ENCODE data around the gene LIMK2. TPM values are rescaled to one million over a fixed set of nuclear protein-coding genes. Genes with fewer than 3 reads are reported as not detected.
A peak's percentile ranks its signal among the peaks of the same experiment; 100 is the strongest.

The LIMK2 gene
- total RNA-seq, 2 experiments from 2014 or later: 48.6 to 54.5 TPM

DNA sequence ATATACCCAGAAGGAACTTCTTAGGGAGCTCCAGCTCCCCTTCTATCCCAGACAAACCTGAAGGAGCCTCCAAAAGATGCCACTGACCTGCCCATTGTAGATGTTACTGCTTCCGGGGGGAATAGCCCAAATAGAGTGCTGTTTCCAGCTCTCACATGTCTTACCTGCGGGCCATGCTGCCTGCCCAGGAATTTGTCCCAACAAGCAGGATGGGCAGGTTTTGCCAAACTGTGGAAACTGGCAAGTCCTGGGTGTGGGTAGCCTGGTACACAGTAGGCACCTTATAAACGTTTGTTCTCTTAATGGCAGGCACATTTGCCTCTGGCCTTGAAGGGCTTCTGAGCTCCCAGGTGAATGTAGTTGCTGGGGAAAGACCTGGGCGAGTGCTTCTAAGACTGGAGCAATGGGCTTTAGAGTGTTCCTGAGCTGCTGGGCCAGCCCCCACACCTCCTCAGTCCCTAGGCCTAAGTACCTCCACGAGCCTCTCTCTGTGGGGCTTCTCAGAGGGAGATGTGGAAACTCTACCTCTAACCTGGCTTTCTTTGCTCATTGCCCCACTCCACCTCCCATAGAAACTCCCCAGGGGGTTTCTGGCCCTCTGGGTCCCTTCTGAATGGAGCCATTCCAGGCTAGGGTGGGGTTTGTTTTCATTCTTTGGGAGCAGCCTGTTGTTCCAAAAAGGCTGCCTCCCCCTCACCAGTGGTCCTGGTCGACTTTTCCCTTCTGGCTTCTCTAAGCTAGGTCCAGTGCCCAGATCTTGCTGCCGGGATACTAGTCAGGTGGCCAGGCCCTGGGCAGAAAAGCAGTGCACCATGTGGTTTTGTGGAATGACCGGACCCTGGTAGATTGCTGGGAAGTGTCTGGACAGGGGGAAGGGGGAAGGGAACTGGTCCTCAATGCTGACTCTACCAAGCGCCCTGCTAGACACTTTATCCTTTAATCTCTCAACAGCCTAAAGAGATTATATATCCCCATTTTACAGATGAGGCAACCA, 37.2 kb downstream of the LIMK2 start:
- Mint-ChIP-seq H3K27me3 (no peaks in the 10 kb centered on the region), H3K36me3 (ENCODE audit: low read depth) (peaks cover 6% of the 10 kb centered on the region), H3K9me3 (no peaks in the 10 kb centered on the region), H3K27ac (peak overlapping the region; percentile 46), H3K4me3 (no peak overlapping the region), H3K4me1 (peaks cover 35% of the 10 kb centered on the region)
- POLR2A ChIA-PET: no interaction called here
- no peak for DNase-seq
- CTCF ChIA-PET: interaction anchor here (0.5 to 1.8 kb wide), 7 partner anchors 13 to 64 kb away, joined by 3 to 7 read pairs (median 3); no protein-coding TSS in a partner anchor

DNA sequence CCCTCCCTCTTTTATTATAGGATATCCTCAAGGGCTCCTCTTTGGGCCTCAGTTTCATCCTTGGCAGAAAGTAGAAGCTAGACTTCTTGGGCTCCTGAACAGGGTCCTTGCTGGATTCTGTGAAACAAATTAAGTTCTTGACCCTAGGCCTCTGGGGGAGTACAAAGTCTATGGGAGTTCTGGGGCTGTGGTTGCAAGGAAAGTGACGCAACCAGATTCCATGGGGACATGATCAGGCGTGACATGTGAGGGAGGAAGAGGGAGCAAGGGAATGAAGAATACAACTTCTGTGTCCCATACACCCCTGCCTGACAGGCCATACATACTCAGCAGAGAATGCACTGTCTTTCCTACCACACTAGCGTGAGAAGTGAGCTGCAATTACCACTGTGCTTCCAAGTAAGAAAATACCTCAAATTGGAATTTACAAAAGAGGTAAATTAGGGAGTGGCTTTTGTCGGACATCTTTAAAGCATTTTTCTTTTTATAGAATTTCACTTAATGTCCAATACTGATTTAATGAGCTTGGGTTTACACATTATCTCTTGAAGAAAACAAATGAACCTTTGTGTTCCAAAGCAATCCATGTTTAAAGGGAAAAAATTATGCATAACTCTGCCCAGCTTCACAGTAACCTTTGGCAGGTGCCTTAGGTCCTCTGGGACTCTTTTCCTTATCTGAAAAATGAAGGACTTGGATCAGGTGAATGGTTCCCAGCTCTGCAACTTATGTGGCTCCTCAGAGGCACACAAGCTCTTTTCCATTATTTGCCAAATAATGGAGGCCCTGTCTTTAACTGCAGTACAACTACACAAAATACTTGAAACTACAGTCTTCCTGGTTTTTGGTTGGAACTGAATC, 38.9 kb downstream of the LIMK2 start:
- POLR2A ChIA-PET: interaction anchor here (0.5 kb wide), 1 partner anchor 67 kb away, joined by 6 read pairs; no protein-coding TSS in a partner anchor
- no peak for DNase-seq
- peaks cover 29% of the 10 kb centered on the region for H3K4me1 Mint-ChIP-seq

GRCh38 chr22:31253949-31254348, 41.9 kb downstream of the LIMK2 start:
- DNase-seq: no peak
- POLR2A ChIA-PET: no interaction called here
- H3K27ac Mint-ChIP-seq: no peak overlapping the region
- H3K4me3 Mint-ChIP-seq: no peak overlapping the region
- H3K9me3 Mint-ChIP-seq: no peaks in the 10 kb centered on the region
- CTCF ChIA-PET: interaction anchor here (0.9 to 1.4 kb wide), 5 partner anchors 9 to 147 kb away, joined by 3 to 7 read pairs (median 3); partner anchors contain the start of gene SELENOM
- H3K27me3 Mint-ChIP-seq: no peaks in the 10 kb centered on the region
- peaks cover 5% of the 10 kb centered on the region for H3K4me1 Mint-ChIP-seq
- H3K36me3 Mint-ChIP-seq (ENCODE audit: low read depth): peaks cover 12% of the 10 kb centered on the region

More for the DNA sequence above, 38.9 kb downstream of the LIMK2 start:
- no peaks in the 10 kb centered on the region for H3K9me3 Mint-ChIP-seq
- H3K36me3 Mint-ChIP-seq (ENCODE audit: low read depth): peaks cover 9% of the 10 kb centered on the region
- H3K4me3 Mint-ChIP-seq: no peak overlapping the region
- H3K27ac Mint-ChIP-seq: no peak overlapping the region
- H3K27me3 Mint-ChIP-seq: no peaks in the 10 kb centered on the region
- CTCF ChIA-PET: interaction anchor here (1.0 to 1.8 kb wide), 5 partner anchors 8 to 62 kb away, joined by 3 to 7 read pairs (median 4); no protein-coding TSS in a partner anchor

DNA sequence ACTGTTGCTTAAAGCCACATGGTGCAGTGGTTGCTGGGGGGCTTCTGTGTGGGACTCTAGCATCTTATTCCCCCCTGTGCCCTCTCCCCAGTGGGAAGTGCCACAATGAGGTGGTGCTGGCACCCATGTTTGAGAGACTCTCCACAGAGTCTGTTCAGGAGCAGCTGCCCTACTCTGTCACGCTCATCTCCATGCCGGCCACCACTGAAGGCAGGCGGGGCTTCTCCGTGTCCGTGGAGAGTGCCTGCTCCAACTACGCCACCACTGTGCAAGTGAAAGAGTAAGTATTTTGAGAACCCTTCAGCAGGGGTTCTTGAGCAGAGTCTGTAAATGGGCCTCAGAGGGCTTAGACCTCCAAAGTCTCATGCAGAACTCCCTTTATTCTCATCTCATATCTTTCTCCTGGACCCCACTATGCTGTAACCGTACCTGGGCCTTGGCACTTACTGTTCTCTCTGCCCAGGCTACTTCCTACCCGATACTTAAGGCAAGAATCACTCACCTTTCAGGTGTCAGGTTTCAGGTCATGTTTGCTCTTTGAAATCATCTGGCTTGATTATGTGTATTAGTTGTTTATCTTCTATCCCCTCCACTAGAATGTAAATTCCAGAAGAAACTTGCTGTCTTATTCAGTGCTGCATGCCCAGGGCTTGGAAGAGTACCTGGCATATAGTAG, 47.8 kb downstream of the LIMK2 start:
- POLR2A ChIA-PET: no interaction called here
- Mint-ChIP-seq H3K27me3 (no peaks in the 10 kb centered on the region), H3K27ac (no peak overlapping the region), H3K4me1 (no peaks in the 10 kb centered on the region), H3K9me3 (no peaks in the 10 kb centered on the region), H3K36me3 (ENCODE audit: low read depth) (peaks cover 32% of the 10 kb centered on the region), H3K4me3 (no peak overlapping the region)
- CTCF ChIA-PET: interaction anchor here (1.1 to 1.6 kb wide), 2 partner anchors 9 to 11 kb away, joined by 4 to 6 read pairs; no protein-coding TSS in a partner anchor
- no peak for DNase-seq

GRCh38 chr22:31260474-31260856, 48.4 kb downstream of the LIMK2 start:
- ChIA-PET CTCF (interaction anchor here (1.1 kb wide), 1 partner anchor 12 kb away, joined by 3 read pairs; no protein-coding TSS in a partner anchor), POLR2A (no interaction called here)
- DNase-seq: no peak
- peaks cover 32% of the 10 kb centered on the region for H3K36me3 Mint-ChIP-seq (ENCODE audit: low read depth)
- no peak overlapping the region for H3K4me3 Mint-ChIP-seq
- no peaks in the 10 kb centered on the region for H3K9me3 Mint-ChIP-seq
- no peak overlapping the region for H3K27ac Mint-ChIP-seq
- no peaks in the 10 kb centered on the region for H3K27me3 Mint-ChIP-seq
- H3K4me1 Mint-ChIP-seq: no peaks in the 10 kb centered on the region

- Mint-ChIP-seq H3K4me3 (no peak overlapping the region), H3K27me3 (no peaks in the 10 kb centered on the region), H3K9me3 (no peaks in the 10 kb centered on the region), H3K27ac (peak overlapping the region; percentile 61), H3K4me1 (no peaks in the 10 kb centered on the region), H3K36me3 (ENCODE audit: low read depth) (peaks cover 41% of the 10 kb centered on the region)
- ChIA-PET CTCF (interaction anchor here (0.9 to 1.6 kb wide), 5 partner anchors 9 to 155 kb away, joined by 3 to 5 read pairs (median 4); partner anchors contain the start of genes PIK3IP1 and SELENOM), POLR2A (no interaction called here)
- no peak for DNase-seq
Measured at GRCh38 chr22:31262312-31263133, 50.4 kb downstream of the LIMK2 start.

DNA sequence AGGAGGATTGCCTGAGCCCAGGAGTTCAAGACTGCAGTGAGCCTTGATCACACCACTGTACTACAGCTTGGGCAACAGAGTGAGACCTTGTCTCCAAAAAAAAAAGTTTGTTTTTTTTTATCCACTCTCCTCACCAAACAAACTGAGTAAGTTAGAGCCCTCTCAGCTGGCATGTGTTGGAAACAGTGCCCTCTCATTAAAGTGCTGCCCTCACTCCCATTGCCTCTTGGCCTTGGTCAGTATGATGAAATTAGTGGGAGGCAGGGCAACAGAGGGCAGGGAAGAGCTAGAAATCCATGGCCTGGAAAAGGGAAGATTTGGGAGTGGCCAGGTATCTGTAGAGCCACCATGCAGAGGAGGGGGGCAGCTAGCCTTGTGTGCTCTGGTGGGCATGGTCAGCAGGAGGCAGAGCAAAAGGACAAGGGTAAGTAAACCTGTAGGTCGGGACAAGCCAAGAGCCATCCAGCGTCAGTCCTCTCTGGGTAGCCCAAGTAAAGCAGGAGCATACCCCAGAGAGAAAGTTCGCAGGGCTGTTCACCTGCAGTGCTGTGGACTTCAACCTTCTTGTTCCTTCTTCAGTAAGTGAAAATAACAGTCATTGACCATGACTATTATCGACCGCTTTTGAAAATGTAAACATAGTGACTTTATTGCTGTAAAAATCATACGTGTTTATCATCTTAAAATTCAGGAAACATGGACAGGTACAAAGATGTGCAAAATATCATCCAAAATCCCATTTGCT, 52.0 kb downstream of the LIMK2 start:
- ChIA-PET CTCF (no interaction called here), POLR2A (no interaction called here)
- H3K9me3 Mint-ChIP-seq: no peaks in the 10 kb centered on the region

GRCh38 chr22:31268281-31268680, 56.2 kb downstream of the LIMK2 start:
- Mint-ChIP-seq H3K4me3 (no peak overlapping the region), H3K27ac (peak overlapping the region; percentile 71), H3K4me1 (peaks cover 17% of the 10 kb centered on the region), H3K36me3 (ENCODE audit: low read depth) (peaks cover 43% of the 10 kb centered on the region), H3K27me3 (no peaks in the 10 kb centered on the region), H3K9me3 (no peaks in the 10 kb centered on the region)
- ChIA-PET POLR2A (no interaction called here), CTCF (interaction anchor here (1.1 kb wide), 1 partner anchor 11 kb away, joined by 3 read pairs; no protein-coding TSS in a partner anchor)
- DNase-seq: no peak

More for the DNA sequence above, 52.0 kb downstream of the LIMK2 start:
- no peak for DNase-seq
- Mint-ChIP-seq H3K4me1 (peaks cover 3% of the 10 kb centered on the region), H3K4me3 (no peak overlapping the region), H3K36me3 (ENCODE audit: low read depth) (peaks cover 43% of the 10 kb centered on the region), H3K27ac (no peak overlapping the region), H3K27me3 (no peaks in the 10 kb centered on the region)

DNA sequence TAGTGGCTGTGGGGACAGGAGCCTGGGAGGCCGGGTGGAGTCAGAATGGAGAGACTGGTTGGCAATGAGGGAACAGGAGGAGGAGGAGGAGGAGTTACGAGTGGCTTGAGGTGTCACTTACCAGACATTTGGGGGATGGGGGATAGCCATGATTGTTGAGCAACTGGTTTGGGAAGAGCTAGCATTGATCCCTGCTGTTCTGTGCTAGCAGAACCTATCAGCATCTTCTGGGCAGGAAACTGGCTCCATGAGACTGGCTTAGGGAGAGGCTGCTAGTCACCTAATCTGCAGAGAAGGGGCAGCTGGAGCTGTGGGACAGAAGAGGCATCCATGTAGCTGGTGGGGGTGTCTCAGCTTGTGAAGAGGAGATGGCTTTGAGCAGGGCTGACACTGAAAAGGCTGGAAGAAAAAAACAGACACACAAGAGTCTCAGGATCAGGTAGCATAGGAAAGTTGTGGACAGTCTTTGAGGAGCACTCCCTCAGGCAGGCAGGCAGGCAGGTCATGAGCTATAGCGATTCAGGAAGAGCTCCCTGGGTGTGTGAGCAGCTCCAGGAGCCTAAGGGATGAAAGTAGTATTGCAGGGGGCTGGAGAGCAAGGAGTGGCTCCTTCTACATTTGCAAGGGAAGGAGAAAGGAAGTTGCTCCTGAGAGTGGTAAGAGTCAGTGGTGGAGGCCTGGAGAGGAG, 57.9 kb downstream of the LIMK2 start:
- no peaks in the 10 kb centered on the region for H3K9me3 Mint-ChIP-seq
- peaks cover 23% of the 10 kb centered on the region for H3K4me1 Mint-ChIP-seq
- CTCF ChIA-PET: interaction anchor here (0.5 to 2.6 kb wide), 6 partner anchors 8 to 394 kb away, joined by 3 to 6 read pairs (median 3); no protein-coding TSS in a partner anchor
- DNase-seq: no peak
- H3K36me3 Mint-ChIP-seq (ENCODE audit: low read depth): peaks cover 46% of the 10 kb centered on the region
- H3K4me3 Mint-ChIP-seq: no peak overlapping the region
- no peaks in the 10 kb centered on the region for H3K27me3 Mint-ChIP-seq
- H3K27ac Mint-ChIP-seq: peak overlapping the region; percentile 33
- POLR2A ChIA-PET: no interaction called here

- Mint-ChIP-seq H3K4me3 (no peak overlapping the region), H3K36me3 (ENCODE audit: low read depth) (peaks cover 51% of the 10 kb centered on the region), H3K27ac (peak overlapping the region; percentile 65), H3K27me3 (no peaks in the 10 kb centered on the region), H3K9me3 (no peaks in the 10 kb centered on the region), H3K4me1 (peaks cover 29% of the 10 kb centered on the region)
- POLR2A ChIA-PET: no interaction called here
- DNase-seq: no peak
- CTCF ChIA-PET: interaction anchor here (1.1 to 2.6 kb wide), 4 partner anchors 9 to 60 kb away, joined by 4 to 13 read pairs (median 6); partner anchors contain the start of gene LIMK2
Measured at GRCh38 chr22:31271026-31271425, 58.9 kb downstream of the LIMK2 start.
